Measurements from ENCODE around the gene AGXT. TPM values are rescaled to one million over a fixed set of nuclear protein-coding genes. Genes with fewer than 3 reads are reported as not detected.

Gene AGXT
- total RNA-seq, 1 experiment from 2014 or later, result 0.36 TPM

DNA sequence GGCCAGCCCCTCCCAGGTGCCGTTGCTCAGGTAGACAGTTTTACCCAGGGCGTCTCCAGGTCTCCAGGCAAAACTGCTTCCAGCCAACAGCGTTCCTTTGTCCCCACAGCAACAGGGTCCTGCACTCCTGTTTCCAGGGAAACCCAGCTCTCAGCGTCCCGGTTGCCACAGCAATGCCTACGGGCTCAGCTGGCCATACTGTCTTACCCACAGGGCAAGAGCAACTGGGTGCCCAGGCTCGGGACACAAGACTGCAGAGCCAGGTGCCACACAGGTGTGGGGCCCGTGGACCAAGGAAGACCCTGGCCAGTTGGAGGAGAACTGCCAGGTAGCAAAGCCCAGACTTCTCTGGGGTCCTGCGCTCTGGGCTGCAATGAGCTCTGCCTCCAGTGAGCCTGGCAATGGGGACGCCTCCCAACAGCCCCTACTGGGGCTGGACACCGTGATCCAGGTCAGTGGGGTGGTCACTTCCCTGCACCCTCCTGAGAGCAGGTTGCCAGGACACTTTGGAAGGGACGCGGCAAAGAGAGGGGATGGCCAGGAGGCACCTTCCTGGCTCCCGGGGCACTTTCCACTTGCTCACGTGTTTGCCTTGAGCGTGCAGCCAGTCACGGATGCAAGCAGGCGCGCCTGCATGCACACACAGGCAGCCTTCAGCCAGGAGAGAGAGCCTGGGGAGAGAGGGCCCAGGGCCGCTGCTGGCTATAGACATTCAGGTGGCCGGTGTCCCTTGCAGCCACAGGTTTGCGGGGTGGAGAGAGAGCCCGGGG lies 37.7 kb downstream of the AGXT start, which contains the start of gene CROCC2:
TSS of gene CROCC2 (plus strand) at position 196 of the 770 bp plus-strand sequence. CDS start at position 374, 178 bp downstream.
- ChIA-PET CTCF (no interaction called here), POLR2A (no interaction called here)
- H3K9me3 ChIP-seq (ENCODE audit: control insufficient read depth, insufficient read depth, low read depth, low read length), result no peaks in the 10 kb centered on the region
- no TSS peak for BruUV-seq (replicated peaks)
- intact Hi-C loops (cut with micrococcal nuclease; ENCODE audit: unreplicated experiment) (no loop called here), in situ Hi-C loops (cut with HindIII; ENCODE audit: low pct_unique_long_range_greater_than_20kb, low sequenced_read_pairs) (no loop called here)
- no peak within 1 kb of the TSS for H3K4me3 ChIP-seq (ENCODE audit: low read depth in 2 of 2, low read length in 2 of 2)
- peak; percentile 55; the same call in 1 of the 2 replicates for ATAC-seq
- H3K27me3 ChIP-seq (ENCODE audit: control insufficient read depth, insufficient read depth, low read length), result no peaks in the 10 kb centered on the region
- H3K27ac ChIP-seq (ENCODE audit: low read length), result no peak within 1 kb of the TSS
- DNase-seq (ENCODE audit: low read depth, low spot score), result no peak
- no peaks in the 10 kb centered on the region for H3K4me1 ChIP-seq (ENCODE audit: control insufficient read depth, insufficient read depth, low read length)
- TF ChIP-seq, protein P1, sequence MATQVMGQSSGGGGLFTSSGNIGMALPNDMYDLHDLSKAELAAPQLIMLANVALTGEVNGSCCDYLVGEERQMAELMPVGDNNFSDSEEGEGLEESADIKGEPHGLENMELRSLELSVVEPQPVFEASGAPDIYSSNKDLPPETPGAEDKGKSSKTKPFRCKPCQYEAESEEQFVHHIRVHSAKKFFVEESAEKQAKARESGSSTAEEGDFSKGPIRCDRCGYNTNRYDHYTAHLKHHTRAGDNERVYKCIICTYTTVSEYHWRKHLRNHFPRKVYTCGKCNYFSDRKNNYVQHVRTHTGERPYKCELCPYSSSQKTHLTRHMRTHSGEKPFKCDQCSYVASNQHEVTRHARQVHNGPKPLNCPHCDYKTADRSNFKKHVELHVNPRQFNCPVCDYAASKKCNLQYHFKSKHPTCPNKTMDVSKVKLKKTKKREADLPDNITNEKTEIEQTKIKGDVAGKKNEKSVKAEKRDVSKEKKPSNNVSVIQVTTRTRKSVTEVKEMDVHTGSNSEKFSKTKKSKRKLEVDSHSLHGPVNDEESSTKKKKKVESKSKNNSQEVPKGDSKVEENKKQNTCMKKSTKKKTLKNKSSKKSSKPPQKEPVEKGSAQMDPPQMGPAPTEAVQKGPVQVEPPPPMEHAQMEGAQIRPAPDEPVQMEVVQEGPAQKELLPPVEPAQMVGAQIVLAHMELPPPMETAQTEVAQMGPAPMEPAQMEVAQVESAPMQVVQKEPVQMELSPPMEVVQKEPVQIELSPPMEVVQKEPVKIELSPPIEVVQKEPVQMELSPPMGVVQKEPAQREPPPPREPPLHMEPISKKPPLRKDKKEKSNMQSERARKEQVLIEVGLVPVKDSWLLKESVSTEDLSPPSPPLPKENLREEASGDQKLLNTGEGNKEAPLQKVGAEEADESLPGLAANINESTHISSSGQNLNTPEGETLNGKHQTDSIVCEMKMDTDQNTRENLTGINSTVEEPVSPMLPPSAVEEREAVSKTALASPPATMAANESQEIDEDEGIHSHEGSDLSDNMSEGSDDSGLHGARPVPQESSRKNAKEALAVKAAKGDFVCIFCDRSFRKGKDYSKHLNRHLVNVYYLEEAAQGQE (IDR thresholded peaks at IDR 0.05; ENCODE audit: insufficient read depth in 1 of 2, low read depth in 2 of 2, low read length in 1 of 2), result no peak
- TF ChIP-seq TCF7L2 (IDR thresholded peaks at IDR 0.05; ENCODE audit: low read depth, low read length), result no peak
- TF ChIP-seq SIN3A (IDR thresholded peaks at IDR 0.05; ENCODE audit: borderline replicate concordance, insufficient read depth, low read depth, low read length), result no peak
- TF ChIP-seq, protein P2, sequence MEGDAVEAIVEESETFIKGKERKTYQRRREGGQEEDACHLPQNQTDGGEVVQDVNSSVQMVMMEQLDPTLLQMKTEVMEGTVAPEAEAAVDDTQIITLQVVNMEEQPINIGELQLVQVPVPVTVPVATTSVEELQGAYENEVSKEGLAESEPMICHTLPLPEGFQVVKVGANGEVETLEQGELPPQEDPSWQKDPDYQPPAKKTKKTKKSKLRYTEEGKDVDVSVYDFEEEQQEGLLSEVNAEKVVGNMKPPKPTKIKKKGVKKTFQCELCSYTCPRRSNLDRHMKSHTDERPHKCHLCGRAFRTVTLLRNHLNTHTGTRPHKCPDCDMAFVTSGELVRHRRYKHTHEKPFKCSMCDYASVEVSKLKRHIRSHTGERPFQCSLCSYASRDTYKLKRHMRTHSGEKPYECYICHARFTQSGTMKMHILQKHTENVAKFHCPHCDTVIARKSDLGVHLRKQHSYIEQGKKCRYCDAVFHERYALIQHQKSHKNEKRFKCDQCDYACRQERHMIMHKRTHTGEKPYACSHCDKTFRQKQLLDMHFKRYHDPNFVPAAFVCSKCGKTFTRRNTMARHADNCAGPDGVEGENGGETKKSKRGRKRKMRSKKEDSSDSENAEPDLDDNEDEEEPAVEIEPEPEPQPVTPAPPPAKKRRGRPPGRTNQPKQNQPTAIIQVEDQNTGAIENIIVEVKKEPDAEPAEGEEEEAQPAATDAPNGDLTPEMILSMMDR (IDR thresholded peaks at IDR 0.05), result no peak
- TF ChIP-seq POLR2AphosphoS5 (IDR thresholded peaks at IDR 0.05; ENCODE audit: low read depth, low read length), result no peak
- no peaks in the 10 kb centered on the region for H3K36me3 ChIP-seq (ENCODE audit: control insufficient read depth, insufficient read depth, low read length)

DNA sequence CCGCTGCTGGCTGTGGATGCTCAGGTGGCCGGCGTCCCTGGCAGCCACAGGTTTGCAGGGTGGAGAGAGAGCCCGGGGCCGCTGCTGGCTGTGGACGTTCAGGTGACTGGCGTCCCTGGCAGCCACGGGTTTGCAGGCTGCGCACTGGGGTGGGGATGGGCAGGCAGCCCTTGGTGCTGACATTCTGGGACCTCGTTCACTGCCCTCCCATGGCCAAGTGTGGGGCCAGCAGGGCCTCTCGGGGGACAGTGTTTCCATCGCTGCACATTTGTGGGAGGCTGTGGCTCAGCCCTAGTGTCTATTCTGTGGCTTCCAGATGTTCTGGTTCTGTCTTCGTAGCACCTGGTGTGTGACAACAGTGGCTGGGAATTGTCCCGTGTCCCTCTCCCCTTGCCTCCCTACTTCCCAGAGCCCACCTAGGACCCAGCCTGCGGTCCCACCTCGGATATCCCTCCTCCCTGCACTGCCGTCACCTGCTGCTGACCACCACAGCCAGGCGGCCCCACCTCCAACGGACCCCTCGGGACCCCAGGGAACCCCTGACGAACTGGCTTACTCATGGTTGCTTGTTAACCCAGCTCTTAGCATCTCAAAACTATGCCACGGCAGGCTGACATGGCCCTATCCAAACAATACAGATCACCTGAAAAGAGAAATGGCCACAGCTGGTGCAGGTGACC lies 38.4 kb downstream of the AGXT start:
- Histone ChIP-seq H3K27me3 (ENCODE audit: control insufficient read depth, insufficient read depth, low read length) (no peaks in the 10 kb centered on the region), H3K4me1 (ENCODE audit: control insufficient read depth, insufficient read depth, low read length) (no peaks in the 10 kb centered on the region), H3K9me3 (ENCODE audit: control insufficient read depth, insufficient read depth, low read depth, low read length) (no peaks in the 10 kb centered on the region), H3K36me3 (ENCODE audit: control insufficient read depth, insufficient read depth, low read length) (no peaks in the 10 kb centered on the region), H3K4me3 (ENCODE audit: low read depth in 2 of 2, low read length in 2 of 2) (no peak overlapping the region), H3K27ac (ENCODE audit: low read length) (no peak overlapping the region)
- in situ Hi-C loops (cut with HindIII; ENCODE audit: low pct_unique_long_range_greater_than_20kb, low sequenced_read_pairs) (no loop called here), intact Hi-C loops (cut with micrococcal nuclease; ENCODE audit: unreplicated experiment) (no loop called here)
- ATAC-seq (peak; percentile 40), DNase-seq (ENCODE audit: low read depth, low spot score) (no peak)
- ChIA-PET CTCF (no interaction called here), POLR2A (no interaction called here)
- TF ChIP-seq, protein P1 (IDR thresholded peaks at IDR 0.05; ENCODE audit: insufficient read depth in 1 of 2, low read depth in 2 of 2, low read length in 1 of 2), result no peak
- TF ChIP-seq POLR2AphosphoS5 (IDR thresholded peaks at IDR 0.05; ENCODE audit: low read depth, low read length), result no peak
- TF ChIP-seq, protein P2 (IDR thresholded peaks at IDR 0.05), result no peak
- TF ChIP-seq TCF7L2 (IDR thresholded peaks at IDR 0.05; ENCODE audit: low read depth, low read length), result no peak
- BruUV-seq (replicated peaks), result no TSS peak
